Mesenteric fat pad (tissue), 1 donor: Measurements from ENCODE around the gene COL16A1. TPM values are rescaled to one million over a fixed set of nuclear protein-coding genes. Genes with fewer than 3 reads are reported as not detected.

Experiments
- DNase-seq: peaks from one replicate; pipeline ENCODE4 v3.0.0-alpha.2; 2020; ENCODE audit warnings: low spot score
- total RNA-seq: library from RNA; stranded (reverse); fragmentation: NEBNext Ultra II Directional; extraction: Animal tissue kit (Norgen Biotek cat#: 25700); gene quantifications from one replicate; pipeline ENCODE4 v1.2.1, GENCODE V29; 2021
- donor health status: DM: yes; HTN: yes; CAD: no.

COL16A1 gene
- total RNA-seq, 1 donor from 2014 or later = 38.9 TPM

GRCh38 chr1:31626223-31627207, 77.3 kb downstream of the COL16A1 start:
- DNase-seq = no peak

- no peak for DNase-seq
Measured at GRCh38 chr1:31625561-31626222, 78.1 kb downstream of the COL16A1 start.

DNA sequence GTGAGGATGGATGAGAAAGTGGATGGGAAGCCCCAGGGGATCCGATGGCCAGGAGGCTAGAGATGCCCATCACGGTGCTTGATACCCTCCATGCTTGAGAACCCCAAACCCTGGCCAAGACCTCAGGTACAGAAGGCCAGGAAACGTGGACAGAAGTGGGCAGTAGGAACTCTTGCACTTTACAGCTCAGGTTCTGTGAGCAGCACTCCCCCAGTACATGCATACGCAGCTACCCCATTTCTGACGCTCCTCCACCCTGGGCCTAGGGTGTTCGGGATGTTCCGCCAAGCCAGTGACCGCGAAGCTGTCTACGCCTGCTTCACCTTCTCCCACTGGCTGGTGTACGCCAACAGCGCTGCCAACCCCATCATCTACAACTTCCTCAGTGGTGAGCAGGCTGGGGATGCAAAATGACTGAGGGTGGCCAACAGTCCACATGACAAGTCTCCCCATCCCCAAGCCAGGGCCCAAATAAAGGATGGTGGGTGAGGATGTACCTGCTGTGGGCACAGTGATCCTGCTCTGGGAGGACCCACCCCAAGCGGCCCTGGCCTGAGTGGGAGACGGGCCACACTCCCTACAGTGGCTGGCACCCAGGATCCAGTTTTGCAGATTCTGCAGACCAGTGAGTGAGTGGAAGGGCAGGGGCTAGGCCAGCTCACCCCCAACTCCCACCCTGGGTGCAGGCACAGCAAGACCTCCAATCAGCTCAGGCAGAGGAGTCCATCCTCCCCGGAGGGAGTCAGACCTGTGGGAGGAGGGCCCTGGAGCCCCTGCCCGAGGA, 78.9 kb downstream of the COL16A1 start:
- no peak for DNase-seq

DNA sequence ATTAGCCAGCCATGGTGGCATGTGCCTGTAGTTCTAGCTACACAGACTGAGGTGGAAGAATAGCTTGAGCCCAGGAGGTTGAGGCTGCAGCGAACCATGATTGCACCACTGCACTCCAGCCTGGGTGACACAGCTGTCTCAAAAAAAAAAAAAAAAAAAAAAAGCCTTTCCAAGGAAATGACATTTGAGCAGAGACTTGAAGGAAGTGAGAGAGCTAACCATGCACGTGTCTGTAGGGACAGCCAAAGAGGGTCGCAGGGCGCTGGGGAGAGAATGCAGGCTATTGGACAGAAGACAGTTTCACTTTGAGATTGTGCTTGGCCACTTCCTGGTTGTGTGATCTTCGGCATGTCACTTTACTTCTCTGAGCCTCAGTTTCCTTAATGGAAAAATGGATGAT, 79.5 kb downstream of the COL16A1 start:
- DNase-seq = no peak

DNA sequence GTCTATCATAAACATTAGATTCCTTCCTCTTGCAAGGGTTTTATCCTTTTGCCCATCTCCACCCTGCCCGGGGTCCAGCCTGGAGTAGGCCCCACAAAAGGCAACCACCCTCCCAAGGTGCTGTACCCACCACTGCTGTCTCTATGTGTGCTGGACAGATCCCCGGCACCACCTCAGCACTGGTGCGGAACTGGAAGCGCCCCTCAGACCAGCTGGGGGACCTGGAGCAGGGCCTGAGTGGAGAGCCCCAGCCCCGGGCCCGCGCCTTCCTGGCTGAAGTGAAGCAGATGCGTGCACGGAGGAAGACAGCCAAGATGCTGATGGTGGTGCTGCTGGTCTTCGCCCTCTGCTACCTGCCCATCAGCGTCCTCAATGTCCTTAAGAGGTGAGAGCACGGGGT, 80.5 kb downstream of the COL16A1 start:
- DNase-seq = no peak

GRCh38 chr1:31621847-31622730, 81.7 kb downstream of the COL16A1 start:
- DNase-seq = no peak

DNA sequence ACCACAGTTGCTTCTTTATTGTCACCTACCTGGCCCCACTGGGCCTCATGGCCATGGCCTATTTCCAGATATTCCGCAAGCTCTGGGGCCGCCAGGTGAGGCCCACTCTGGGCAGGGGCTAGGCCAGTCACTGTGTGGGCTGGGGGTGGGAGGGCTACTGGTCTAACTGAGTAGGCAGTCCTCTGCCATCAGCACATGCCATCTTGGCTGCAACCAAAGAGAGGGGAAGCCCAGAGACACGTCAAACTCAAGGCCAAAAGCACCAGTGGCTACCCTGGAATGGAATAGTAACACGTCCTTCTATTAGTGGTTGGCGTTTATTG, 82.4 kb downstream of the COL16A1 start:
- no peak for DNase-seq

GRCh38 chr1:31620631-31621497, 83.0 kb downstream of the COL16A1 start:
- no peak for DNase-seq

GRCh38 chr1:31618916-31619846, 84.6 kb downstream of the COL16A1 start:
- DNase-seq = no peak

- no peak for DNase-seq
Measured at GRCh38 chr1:31617916-31618746, 85.7 kb downstream of the COL16A1 start.

- no peak for DNase-seq
Measured at GRCh38 chr1:31617218-31617915, 86.5 kb downstream of the COL16A1 start, which contains the start of gene HCRTR1. TSS of gene HCRTR1 (plus strand) at chr1:31617689. CDS start at chr1:31619193, 1,504 bp downstream.

DNA sequence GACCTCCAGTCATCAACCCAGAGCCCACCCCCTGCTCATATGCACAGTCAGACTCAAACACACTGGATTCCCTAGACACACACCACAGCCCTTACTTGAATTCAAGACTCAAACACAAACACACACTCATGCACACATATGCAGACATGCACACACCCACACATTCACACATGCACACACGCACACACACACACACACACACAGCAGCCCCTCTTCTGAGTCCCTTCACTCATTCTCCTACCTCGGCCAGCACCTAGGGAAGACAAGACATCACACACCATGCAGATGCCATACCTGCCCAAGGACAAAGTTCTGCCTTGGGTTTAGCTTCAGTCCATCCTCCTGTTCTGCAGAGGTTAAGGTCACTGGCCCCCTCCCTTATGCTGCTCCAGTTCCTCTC, 87.9 kb downstream of the COL16A1 start:
- DNase-seq = no peak

GRCh38 chr1:31615414-31615813, 88.4 kb downstream of the COL16A1 start:
- DNase-seq = no peak

DNA sequence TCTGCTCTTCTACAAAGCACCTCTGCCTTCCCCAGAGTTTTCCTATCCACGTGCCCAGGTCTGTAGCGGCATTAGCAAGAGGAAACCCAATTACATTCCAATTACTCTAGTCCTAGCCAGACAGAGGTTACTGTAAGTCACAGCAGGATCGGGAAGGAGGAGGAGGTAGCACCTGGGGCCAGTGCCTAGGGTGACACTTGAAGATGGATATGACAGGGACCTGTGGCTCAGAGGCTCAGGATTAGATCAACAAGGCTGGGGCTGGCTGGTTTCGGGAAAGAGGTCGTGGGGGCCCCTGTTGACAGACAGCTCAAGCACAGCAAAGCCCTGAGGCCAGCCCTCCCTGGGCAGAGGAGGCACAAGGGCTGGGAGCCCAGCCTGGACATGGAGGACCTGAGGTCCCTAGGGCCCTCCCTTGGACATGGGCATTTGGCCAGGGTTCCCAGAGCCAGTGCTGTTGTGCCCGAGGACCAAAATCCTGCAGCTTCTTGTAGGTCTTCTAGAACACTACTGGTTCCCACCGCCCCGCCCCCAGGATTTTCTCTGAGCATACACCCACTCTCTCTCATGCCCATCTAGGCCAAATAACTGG, 89.3 kb downstream of the COL16A1 start:
- DNase-seq = no peak

DNA sequence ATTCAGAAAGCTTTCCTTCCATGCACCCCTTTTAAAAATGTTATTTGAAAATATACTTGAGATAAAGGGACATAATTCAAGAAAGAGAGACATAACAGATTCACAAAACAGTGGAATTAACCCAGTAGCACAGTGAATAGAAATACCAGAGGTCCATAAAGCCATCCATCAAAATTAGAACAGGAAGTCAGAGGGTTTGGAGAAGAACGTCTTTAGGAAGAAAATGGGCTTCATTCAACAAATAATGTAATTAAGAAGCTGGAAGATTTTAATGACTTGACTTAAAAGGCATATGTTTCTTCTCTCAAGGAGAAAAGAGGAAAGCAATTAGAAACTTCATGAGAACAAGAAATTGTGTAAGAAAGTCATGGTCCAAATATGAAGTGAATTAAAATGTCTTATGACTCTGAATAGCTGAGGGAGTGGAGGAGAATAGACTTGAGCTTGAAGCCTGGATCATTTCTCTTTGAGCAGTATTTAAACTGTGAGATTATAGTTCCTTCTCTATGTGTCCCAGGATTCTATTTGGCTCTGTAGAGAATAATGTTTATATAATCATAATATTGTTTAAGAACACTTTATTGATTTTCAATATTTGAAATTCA, 94.2 kb downstream of the COL16A1 start:
- no peak for DNase-seq

GRCh38 chr1:31607360-31607759, 96.5 kb downstream of the COL16A1 start:
- DNase-seq = peak; percentile 59
